Endothelial cell (in vitro differentiated cells): ENCODE results near the gene PODXL. TPM values are rescaled to one million over a fixed set of nuclear protein-coding genes. Genes with fewer than 3 reads are reported as not detected.
A peak's percentile ranks its signal among the peaks of the same experiment; 100 is the strongest.

Experiments
- DNase-seq: peaks from one replicate; pipeline ENCODE4 v3.0.0; 2021; ENCODE audit warnings: low spot score
- H3K27ac Mint-ChIP-seq: one replicate; pipeline ENCODE4 v1.8.0; 2021; ENCODE audit warnings: mixed read lengths, inconsistent platforms; ENCODE audit not compliant: unreplicated experiment
- H3K27me3 Mint-ChIP-seq: one replicate; pipeline ENCODE4 v1.8.0; 2021; ENCODE audit warnings: mild to moderate bottlenecking, moderate library complexity, mixed read lengths, inconsistent platforms; ENCODE audit not compliant: unreplicated experiment
- H3K36me3 Mint-ChIP-seq: one replicate; pipeline ENCODE4 v1.8.0; 2021; ENCODE audit warnings: mild to moderate bottlenecking, low read depth, mixed read lengths, inconsistent platforms; ENCODE audit not compliant: unreplicated experiment
- H3K4me1 Mint-ChIP-seq: one replicate; pipeline ENCODE4 v1.8.0; 2021; ENCODE audit warnings: mild to moderate bottlenecking, mixed read lengths, inconsistent platforms; ENCODE audit not compliant: unreplicated experiment
- H3K4me3 Mint-ChIP-seq: one replicate; pipeline ENCODE4 v1.8.0; 2021; ENCODE audit warnings: mild to moderate bottlenecking, mixed read lengths, inconsistent platforms; ENCODE audit not compliant: unreplicated experiment
- H3K9me3 Mint-ChIP-seq: one replicate; pipeline ENCODE4 v1.8.0; 2021; ENCODE audit warnings: mixed read lengths, inconsistent platforms; ENCODE audit not compliant: unreplicated experiment
- total RNA-seq: library from RNA; stranded (reverse); fragmentation: NEBNext Ultra II Directional; extraction: Animal tissue kit (Norgen Biotek cat#: 25700); gene quantifications from one replicate; pipeline ENCODE4 v1.2.1, GENCODE V29; 2021; ENCODE audit not compliant: unreplicated experiment
- TF ChIP-seq, protein P1 (sequence below): fragments of 200-600 bp; sonication (generic); IDR thresholded peaks from one replicate; pipeline ENCODE4 v1.5.0; 2021; ENCODE audit warnings: antibody characterized with exemption; ENCODE audit not compliant: unreplicated experiment

The PODXL gene
- total RNA-seq, 1 donor from 2014 or later: 302 TPM

DNA sequence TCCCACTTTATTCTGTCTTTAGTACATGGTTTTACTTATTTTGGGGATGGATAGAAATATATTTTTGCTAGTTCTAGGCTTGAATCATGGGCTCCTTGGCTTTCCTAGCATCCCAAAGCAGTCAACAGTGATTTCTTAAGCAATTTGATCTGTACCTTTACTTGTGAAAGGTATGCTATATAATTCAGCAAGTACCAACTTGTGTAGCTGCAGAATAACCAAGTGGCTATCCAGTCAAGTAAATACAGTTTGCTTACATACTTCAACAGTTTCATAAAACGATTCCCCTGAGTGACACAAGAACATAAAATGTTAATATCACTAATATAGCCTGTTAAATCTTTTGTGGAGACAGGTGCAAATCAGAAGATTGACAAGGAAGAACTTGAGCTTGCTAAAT is 67.2 kb downstream of the PODXL start:
- peaks cover 4% of the 10 kb centered on the region for H3K36me3 Mint-ChIP-seq
- no peak overlapping the region for H3K4me3 Mint-ChIP-seq
- no peaks in the 10 kb centered on the region for H3K9me3 Mint-ChIP-seq
- peaks cover 48% of the 10 kb centered on the region for H3K4me1 Mint-ChIP-seq
- TF ChIP-seq, protein P1, sequence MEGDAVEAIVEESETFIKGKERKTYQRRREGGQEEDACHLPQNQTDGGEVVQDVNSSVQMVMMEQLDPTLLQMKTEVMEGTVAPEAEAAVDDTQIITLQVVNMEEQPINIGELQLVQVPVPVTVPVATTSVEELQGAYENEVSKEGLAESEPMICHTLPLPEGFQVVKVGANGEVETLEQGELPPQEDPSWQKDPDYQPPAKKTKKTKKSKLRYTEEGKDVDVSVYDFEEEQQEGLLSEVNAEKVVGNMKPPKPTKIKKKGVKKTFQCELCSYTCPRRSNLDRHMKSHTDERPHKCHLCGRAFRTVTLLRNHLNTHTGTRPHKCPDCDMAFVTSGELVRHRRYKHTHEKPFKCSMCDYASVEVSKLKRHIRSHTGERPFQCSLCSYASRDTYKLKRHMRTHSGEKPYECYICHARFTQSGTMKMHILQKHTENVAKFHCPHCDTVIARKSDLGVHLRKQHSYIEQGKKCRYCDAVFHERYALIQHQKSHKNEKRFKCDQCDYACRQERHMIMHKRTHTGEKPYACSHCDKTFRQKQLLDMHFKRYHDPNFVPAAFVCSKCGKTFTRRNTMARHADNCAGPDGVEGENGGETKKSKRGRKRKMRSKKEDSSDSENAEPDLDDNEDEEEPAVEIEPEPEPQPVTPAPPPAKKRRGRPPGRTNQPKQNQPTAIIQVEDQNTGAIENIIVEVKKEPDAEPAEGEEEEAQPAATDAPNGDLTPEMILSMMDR: no peak
- no peak for DNase-seq
- H3K27me3 Mint-ChIP-seq: peaks cover 2% of the 10 kb centered on the region
- no peak overlapping the region for H3K27ac Mint-ChIP-seq

DNA sequence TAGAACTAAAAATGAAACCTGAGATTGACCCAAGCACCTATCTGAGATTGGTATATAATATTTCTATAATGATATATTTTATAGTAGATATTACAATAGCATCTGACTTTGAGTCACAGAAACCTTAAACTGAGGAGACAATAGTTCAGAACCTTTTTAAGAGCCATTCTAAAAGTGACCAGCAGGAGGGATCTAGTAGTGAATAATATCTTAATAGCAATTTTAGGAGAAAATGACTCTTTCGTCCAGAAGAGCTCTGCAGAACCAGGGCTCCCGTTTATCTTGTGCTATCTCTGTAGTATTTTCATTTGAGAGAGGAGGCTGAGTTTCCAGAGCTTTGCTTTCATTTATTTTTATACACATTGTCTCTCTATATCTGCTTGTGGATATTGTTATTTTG is 68.1 kb downstream of the PODXL start:
- peaks cover 4% of the 10 kb centered on the region for H3K36me3 Mint-ChIP-seq
- TF ChIP-seq, protein P1: peak; percentile 47

DNA sequence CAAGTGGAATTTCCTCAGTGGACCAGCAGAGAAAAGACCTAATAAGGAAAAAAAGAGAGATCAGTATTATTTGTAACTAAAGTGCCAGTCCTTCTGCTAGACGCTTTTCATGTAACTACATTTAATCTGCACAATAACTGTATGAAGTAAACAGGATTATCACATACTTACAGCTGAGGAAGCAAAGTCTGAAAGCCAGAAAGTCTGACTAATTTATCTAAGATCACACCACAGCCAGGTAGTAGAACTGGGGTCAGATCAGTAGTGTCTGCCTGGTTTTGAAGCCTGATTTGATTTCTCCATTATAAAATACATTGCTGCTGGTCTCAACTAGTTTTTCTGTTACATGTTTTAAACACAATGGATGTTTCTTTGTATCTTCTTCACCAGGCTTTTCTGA is 69.2 kb downstream of the PODXL start:
- peaks cover 46% of the 10 kb centered on the region for H3K4me1 Mint-ChIP-seq

More for the DNA sequence above, 68.1 kb downstream of the PODXL start:
- H3K4me3 Mint-ChIP-seq: no peak overlapping the region
- H3K9me3 Mint-ChIP-seq: no peaks in the 10 kb centered on the region
- peaks cover 49% of the 10 kb centered on the region for H3K4me1 Mint-ChIP-seq
- peaks cover 2% of the 10 kb centered on the region for H3K27me3 Mint-ChIP-seq
- no peak overlapping the region for H3K27ac Mint-ChIP-seq
- DNase-seq: no peak

DNA sequence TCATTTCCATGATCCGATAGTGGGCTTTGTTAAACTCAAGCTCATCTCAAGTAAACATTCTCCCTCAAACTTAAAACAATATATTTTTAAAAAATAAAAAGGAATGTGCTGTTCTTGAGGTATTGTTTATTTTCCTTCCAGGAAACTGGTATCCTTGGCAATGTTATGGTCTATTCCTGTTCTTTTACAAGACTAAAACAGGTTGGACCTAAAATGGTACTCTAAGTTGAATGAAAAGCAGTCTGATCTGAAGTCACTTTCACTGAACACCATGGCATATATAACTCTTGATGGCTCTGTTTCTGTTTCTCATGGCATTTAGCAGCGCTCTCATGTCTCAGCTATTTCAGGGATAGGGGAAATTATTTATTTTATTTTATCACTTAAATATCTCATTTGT is 70.1 kb downstream of the PODXL start:
- Mint-ChIP-seq H3K27me3 (peaks cover 2% of the 10 kb centered on the region), H3K4me1 (peaks cover 52% of the 10 kb centered on the region), H3K4me3 (no peak overlapping the region), H3K27ac (peak overlapping the region; percentile 96), H3K36me3 (no peaks in the 10 kb centered on the region), H3K9me3 (no peaks in the 10 kb centered on the region)
- TF ChIP-seq, protein P1: no peak
- DNase-seq: no peak

More for the DNA sequence above, 69.2 kb downstream of the PODXL start:
- no peak for DNase-seq
- Mint-ChIP-seq H3K27me3 (peaks cover 2% of the 10 kb centered on the region), H3K27ac (peak overlapping the region; percentile 96), H3K9me3 (no peaks in the 10 kb centered on the region), H3K4me3 (no peak overlapping the region), H3K36me3 (peaks cover 3% of the 10 kb centered on the region)
- TF ChIP-seq, protein P1: no peak

DNA sequence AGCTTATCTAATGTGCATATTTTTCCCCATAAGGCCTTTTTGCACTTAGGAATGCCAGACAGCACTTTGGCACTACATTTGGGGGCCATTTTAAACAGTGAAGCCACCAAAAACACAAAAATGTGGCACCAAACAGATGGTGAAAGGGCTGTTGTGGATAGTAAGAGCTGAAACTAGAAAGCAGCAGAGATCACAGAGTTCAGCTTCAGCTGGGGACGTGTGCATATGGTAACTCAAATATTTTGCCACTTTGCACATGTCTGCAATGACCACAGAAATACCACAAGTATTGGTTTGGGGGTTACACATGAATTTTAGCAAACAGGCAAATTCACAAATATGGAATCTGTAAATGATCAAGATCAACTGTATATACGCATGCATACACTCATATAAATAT is 72.8 kb downstream of the PODXL start:
- H3K27ac Mint-ChIP-seq: no peak overlapping the region
- H3K27me3 Mint-ChIP-seq: peaks cover 2% of the 10 kb centered on the region
- TF ChIP-seq, protein P1: no peak
- peaks cover 65% of the 10 kb centered on the region for H3K4me1 Mint-ChIP-seq
- no peaks in the 10 kb centered on the region for H3K9me3 Mint-ChIP-seq
- H3K4me3 Mint-ChIP-seq: no peak overlapping the region
- H3K36me3 Mint-ChIP-seq: no peaks in the 10 kb centered on the region
- DNase-seq: no peak
